Activated CD4-positive, alpha-beta T cell treated with anti-CD3 and anti-CD28 coated beads, Interleukin-2, amount 50 U/mL, for 48 hours (primary cell): ENCODE results near the gene PDZRN3.
"Not testable (repeated sequence)": the region's sequence is repeated elsewhere in the genome, so short reads cannot be mapped to it uniquely, and the experiment has no call there.

ENCODE experiments used
- DNase-seq, 2 experiments: peaks; one replicate each; pipeline ENCODE4 v3.0.0-alpha.2; 2020

The PDZRN3 gene

DNA sequence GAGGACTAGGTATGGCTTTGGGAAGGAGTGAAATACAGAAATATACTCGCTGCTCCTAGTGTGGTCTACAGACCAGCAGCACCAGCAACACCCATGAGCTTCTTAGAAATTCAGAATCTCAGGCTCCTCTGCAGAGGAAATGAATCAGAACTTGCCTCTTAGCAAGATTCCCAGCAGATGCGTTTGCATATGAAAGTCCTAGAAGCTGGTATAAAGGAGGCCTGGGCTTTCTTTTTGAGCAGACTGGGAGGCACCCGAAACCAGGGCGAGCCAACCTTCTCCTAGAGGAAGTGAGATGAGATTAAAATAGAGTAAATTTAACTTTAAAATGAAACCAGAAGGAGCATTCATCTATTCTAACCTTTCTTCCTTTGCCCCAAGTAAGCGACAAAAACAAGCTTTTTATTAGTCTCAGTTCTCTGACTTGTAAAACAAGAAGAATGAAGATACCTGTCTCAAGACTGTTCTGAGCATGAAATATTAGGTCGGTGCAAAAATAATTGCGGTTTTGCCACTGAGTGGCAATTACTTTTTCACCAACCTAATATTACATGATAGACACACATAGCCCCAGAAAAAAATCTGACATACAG is 140.0 kb downstream of the PDZRN3 start:
- DNase-seq = peak in 1 of 2 experiments; percentile 4

DNA sequence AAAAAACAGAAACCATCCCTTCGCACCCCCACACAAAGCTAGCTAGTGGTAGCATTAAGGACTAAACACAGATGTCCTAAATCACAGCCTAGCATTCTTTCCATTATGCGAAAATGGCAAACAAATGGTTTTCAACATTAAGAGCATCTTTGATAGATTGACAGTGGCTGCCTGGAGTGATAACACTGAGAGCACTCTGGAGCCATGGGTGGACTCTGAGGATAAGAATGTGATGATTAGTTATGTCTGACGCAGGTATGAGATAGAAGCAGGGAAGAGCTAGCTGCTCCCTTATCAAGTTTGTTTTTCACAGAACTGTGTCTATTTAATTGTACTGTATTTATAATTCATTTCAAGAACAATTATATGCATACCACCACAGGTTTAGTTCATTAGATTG is 142.9 kb downstream of the PDZRN3 start:
- DNase-seq = no peak

DNA sequence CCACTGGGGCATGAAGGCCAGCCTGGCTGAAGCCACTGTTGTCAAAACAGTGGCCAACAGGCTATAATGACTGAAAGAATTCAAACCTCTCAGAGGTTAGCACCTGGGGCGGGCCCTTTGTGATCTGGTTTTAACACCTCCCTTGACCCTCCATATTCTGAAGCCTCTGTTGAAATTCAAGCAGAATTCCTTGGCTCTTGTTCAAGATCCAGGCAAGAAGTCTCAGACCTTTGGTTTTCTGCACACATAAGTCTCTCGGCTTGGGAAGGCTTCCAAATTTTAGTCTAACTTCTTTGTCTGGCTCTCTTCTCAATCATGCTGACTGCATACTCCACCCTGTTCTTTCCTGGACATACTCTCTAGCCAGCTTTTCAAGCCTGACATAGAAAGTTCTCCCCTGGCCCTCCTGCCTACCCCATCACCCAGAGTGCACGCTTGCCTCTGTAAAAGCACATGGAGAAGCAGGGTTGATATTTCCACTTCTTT is 144.5 kb downstream of the PDZRN3 start:
- DNase-seq = no peak

GRCh38 chr3:73479325-73479724 is 145.4 kb downstream of the PDZRN3 start:
- no peak for DNase-seq

DNA sequence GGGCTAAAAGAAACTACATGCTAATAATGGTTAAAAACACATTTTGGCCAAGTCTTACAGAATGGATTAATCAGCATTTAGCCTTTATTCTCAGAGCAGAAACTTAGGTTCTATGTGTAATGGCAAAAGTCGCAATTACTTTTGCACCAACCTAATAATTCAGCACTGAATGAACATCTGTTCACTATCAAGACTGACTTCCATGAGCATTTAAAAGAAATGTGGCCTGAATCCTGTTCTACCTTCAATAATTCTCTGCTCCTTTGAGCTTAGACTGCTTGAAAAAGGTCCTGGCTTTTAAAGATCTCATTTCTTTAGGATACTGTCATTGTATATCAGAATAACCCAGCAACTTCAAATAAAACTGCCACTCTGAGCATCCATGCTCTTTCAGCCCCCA is 145.9 kb downstream of the PDZRN3 start:
- no peak for DNase-seq

DNA sequence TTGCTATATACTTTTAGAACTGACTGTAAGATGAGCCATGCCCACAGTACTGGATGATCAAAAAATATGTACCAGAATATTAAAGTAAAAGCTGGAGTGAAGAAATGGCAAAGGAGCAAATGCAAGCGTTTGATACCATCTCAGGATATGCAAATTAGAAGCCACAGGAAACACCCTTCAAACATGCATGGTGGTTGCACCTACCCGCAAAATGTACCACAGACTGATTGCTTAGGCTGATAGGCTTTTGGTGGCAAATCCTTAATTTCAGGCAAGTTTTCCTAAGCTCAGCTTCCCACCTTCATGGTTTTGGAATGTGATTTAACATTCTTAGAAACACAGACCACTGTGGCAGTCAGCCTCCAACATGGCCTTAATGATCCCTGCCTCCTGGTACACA is 149.0 kb downstream of the PDZRN3 start:
- no peak for DNase-seq

DNA sequence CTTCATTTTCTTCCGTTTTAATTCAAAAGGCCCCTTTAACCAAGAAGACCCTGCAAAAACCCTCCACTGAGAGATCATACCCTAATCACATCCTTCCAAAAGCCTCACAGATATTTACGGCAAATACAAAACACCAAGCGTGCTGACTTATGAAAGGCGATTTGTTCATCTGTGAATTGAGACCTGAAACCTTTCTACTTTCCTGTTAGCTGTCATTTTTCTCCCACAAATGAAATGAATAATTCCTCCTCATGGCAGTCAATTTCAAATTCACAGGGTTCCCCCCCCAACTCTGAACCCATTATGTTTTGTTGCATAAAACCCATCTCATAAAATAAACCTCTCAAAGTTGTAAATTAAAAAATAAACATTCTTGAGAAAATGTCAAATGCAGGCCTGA is 149.6 kb downstream of the PDZRN3 start:
- no peak for DNase-seq

DNA sequence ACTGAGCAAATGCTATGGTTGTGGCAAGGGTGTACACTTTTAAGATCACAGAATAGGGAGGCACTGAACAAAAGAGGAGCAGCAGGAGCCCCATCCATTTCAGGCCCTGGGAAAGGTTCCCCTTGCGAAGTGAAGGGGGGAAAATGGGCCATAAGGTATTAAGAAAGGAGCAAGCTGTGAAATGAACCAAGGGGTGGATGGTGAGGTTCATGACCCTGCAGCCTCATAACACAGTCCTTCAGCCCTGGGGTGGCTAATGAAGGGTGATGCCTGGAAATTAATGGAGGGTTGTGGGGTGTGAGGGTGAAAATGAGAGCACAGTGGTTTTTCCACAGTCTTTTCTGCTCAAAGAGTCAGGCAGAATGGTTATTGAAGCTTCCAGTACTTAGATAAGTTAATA is 150.1 kb downstream of the PDZRN3 start:
- no peak for DNase-seq

DNA sequence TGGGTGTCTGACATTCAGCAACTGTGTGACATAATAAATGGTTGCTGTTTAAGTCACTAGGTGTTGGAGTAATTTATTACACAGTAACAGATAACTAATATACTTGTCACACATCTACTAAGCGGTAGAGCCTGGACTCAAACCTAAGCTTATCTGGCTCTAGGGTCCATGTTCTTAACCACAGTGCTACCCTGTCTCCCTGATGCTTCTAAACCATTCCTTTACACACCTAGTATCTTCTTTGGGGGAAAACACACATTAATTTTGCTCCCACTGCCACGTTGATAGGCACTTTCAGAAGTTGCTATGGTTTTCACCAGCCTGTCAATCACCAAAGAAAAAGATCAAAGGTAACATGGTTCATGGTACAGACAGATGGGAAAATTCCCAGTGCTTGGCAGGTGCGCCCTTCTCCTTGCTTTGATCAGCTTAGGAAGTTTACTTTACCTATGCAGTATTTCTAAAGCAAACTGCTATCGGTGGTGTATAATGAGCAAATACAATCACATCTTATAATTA is 150.8 kb downstream of the PDZRN3 start:
- no peak for DNase-seq

DNA sequence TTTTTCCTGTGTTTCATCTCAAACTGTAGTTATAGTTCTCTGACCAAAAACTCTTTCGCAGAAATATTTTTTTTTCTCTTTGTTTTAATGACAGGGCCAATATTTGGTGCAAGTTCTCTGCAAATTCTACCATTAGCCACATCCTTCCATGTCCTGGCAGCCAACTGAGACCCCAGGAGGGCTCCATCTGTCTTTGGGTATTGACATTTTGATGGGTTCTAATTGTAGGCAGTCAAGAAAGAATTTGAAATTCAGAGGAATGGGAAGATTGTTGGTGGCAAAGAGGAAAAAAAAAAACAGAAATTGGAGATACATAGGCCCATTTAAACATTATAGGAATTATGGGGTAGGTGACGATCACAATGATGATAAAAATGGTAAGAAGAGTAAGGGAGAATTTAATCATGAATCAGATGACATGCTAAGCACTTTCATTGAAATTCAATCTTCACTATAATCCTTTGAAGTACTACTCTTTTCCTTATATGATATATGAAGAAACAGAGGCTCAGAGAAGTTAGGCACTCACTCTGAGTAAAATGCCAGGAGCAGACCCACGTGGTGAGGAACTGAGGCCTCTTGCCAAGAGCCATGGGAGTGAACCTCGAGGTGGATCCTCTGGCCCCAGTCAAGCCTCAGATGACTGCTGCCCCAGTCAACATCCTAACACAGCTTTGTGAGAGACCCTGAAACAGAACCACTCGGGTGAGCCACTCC is 151.4 kb downstream of the PDZRN3 start:
- no peak for DNase-seq

DNA sequence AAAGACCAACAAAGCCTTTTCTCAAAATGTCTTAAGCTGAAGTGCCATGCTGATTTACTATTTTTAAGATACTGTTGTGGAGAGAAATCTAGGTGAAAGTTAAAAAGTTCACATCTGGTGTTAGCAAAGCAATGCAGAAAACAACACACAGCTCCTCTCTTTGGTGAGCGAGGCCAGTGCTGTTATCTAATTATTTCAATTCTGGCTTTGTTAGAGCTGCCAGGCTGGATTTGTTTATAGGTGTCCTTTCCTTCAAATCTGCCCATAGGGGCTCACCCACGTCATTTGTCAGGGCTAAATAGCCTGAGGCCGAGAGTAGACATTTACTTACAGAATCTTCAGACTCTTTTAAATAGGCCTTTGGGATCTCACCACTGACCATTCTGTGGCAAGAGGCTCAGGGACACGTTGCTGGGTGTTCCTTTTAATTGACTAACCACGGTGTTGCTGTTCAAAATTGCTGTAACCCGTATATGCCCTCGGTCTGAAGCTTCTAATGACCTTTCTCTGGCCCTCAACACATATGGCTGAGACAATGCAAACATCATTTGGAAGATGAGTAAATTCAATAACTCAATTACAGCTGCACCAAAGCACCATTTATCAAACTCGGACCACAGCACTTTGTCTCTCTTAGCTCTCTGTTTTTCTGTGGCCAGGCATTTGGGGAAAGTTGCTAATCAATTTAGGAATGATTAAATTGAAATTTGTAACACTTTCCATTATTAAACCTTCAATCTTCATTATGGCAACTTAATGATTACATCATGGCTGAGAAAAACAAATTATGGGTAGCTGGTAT is 152.6 kb downstream of the PDZRN3 start:
- no peak for DNase-seq

- no peak for DNase-seq
Measured at GRCh38 chr3:73470860-73471259, 153.9 kb downstream of the PDZRN3 start.

- no peak for DNase-seq
Measured at GRCh38 chr3:73469331-73469730, 155.4 kb downstream of the PDZRN3 start.

- DNase-seq = no peak
Measured at GRCh38 chr3:73467211-73467610, 157.5 kb downstream of the PDZRN3 start.

DNA sequence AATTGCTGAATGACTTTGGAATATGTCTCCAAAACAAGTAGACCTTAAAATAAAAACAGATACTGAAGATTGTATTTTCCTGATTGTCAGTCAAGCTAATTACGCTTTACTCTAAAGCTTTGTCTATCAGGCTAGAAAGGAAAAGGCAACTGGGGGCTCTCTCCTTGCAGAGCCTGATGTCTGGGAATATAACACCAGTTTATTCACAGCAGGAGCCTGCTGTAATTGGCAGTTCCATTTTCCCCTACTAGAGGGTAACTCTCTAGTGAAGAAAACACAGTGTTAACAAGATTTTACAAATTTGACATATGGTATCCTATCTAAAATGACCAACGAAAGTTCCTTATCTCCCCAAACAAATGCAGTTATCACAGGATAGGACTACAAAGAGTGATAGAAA is 158.8 kb downstream of the PDZRN3 start:
- no peak for DNase-seq

- DNase-seq = not testable (repeated sequence)
Measured at GRCh38 chr3:73464126-73464525, 160.6 kb downstream of the PDZRN3 start.

DNA sequence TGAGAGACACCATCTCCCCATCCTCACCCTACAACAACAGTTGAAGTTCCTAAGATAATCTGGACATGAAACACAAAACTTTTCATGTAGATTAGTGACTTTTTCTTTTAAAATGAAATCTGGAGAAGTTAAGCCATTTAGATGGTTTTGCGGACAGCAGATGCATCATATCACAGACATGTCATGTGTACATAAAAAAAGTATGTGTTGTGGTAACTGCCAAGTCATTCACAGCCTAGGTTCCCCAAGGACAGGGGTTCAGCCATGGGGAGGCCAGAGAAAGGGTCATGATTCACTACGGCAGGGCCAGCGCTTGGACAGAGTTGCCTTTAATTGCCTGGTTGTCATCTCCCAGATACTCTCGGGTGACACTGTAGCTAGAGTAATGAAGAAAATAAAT is 163.2 kb downstream of the PDZRN3 start:
- no peak for DNase-seq

DNA sequence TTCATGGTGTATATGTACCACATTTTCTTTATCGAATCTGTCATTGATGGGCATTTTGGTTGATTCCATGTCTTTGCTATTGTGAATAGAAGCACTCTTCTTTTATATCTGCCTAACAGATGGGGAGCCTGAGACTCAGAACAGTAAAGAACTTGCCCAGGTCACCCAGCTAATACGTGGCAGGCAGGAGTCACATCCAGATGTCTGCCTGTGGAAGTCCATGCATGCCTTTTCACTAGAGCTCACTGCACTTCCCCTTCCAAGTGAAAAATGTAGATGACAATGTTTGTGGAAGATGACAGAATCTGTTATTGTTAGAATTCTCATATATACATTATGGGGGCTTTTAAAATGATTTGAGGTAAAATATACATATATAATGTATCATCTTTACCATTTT is 165.0 kb downstream of the PDZRN3 start:
- DNase-seq = no peak

DNA sequence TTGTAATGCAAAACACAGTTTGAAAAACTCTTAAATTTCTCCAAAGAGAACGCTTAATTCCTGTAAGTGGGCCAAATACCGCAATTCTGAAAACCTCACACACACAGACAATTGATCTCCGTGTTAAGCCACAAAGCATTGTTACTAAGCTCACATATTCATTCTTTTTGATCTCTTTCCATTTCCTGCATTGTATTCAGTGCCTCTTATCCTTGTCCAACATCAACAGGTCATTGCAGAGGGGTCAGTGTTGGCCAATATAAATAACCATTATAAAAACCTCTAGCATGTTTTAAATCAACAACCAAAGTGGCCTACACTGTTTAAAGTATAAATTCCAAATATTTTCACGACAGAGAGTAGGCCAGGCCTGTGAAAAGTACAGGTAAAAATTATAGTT is 171.1 kb downstream of the PDZRN3 start:
- no peak for DNase-seq

GRCh38 chr3:73452729-73453128 is 172.0 kb downstream of the PDZRN3 start:
- no peak for DNase-seq

GRCh38 chr3:73451301-73451944 is 173.3 kb downstream of the PDZRN3 start:
- no peak for DNase-seq

- DNase-seq = no peak
Measured at GRCh38 chr3:73449774-73450173, 175.0 kb downstream of the PDZRN3 start.

GRCh38 chr3:73448761-73449301 is 175.9 kb downstream of the PDZRN3 start:
- DNase-seq = no peak
